NCI-H2171 treated with DMSO at 0.1 percent for 48 hours (cell line): ENCODE results near the gene ERO1B.
"Not testable (repeated sequence)": the region's sequence is repeated elsewhere in the genome, so short reads cannot be mapped to it uniquely, and the experiment has no call there.

Source experiments
- DNase-seq: peaks from one replicate; lab custom pipeline; 2025; lab: John Stamatoyannopoulos, UW

Gene ERO1B, protein sequence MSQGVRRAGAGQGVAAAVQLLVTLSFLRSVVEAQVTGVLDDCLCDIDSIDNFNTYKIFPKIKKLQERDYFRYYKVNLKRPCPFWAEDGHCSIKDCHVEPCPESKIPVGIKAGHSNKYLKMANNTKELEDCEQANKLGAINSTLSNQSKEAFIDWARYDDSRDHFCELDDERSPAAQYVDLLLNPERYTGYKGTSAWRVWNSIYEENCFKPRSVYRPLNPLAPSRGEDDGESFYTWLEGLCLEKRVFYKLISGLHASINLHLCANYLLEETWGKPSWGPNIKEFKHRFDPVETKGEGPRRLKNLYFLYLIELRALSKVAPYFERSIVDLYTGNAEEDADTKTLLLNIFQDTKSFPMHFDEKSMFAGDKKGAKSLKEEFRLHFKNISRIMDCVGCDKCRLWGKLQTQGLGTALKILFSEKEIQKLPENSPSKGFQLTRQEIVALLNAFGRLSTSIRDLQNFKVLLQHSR

DNA sequence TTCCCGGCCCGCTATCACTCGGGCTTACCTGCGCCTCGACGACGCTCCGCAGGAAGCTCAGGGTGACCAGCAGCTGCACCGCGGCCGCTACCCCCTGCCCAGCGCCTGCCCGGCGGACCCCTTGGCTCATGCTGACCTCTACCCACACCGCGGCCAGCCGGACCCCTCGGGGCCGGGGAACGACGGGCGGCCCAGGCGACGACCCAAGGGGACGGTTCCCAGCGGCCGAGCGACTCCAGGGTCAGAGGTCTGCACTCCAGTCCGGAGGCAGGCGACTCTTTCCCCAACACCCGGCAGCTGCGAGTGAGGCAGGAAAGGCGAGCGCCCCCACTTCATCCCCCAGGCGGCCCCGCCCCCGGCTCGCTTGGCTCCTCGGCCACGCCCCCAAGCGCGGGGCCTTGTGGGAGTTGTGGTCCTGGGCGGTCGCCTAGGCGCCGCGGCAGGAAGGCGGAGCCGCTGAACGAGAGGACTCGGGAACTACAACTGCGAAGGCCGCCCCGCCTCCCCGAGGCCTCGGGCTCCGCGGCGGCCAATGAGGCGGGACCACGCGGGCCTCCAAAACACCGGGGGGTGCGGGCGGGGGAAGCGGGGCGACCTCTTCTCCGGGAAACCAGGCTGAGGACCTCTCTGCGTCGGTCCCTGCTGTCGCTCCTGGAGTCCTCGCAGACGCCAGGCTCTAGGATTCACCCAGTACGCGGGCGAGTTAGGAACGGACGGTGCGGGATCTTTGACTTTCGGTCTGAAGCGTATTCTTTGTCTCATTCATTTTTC lies at the start of gene ERO1B:
ERO1B (minus strand) TSS at position 305 of the 771 bp plus-strand sequence; CDS start at position 130, 175 bp downstream.
- peak; percentile 93 for DNase-seq

DNA sequence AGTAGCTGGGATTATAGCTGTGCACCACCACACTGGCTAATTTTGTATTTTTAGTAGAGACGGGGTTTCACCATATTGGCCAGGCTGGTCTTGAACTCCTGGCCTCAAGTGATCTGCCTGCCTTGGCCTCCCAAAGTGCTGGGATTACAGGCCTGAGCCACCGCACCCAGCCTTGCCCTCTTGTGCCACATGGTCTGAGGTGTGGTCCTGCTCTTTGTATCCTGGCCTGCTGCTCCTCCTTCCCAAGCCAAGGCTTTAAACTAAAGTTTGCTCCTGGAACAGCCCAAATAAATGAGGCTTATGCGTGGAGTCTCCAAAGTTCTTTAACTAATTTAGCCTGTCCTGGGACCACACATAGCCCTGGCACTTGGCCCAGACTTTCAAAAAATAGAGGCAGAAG lies 49.7 kb upstream of the ERO1B start:
- not testable (repeated sequence) for DNase-seq

DNA sequence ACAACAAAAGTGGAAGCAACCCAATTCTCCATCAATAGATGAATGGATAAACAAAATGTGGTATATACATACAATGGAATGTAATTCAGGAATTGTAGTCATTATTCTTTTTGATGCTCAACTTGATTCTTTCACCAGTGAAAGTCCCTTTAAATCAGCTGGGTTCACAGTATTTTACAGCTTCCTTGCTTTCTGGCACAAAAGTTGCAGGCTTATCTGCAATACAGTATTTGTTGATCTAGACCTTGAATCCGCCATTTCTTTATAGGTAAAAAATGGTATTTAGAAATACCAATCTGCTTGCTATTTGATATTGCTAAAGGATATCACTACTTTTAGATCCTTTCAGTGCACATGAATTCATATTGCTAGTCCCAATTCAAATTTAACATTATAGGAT lies 44.7 kb upstream of the ERO1B start:
- no peak for DNase-seq

DNA sequence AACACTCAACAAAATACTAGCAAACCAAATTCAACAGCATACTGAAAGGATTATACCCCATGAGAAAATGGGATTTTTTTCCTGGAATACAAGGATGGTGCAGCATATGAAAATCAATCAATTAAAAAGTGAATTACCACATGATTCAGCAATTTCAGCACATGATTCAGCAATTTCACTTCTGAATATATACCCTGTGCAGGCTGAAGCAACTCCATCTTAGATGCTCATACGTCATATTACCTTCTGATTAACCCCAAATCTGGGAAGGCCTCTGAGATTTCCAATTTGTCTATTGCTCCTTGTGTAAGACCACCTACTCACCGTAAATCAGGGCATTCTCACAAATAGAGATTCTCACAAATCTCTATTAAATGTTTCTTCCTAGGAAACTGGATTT lies 43.8 kb upstream of the ERO1B start:
- DNase-seq: no peak

DNA sequence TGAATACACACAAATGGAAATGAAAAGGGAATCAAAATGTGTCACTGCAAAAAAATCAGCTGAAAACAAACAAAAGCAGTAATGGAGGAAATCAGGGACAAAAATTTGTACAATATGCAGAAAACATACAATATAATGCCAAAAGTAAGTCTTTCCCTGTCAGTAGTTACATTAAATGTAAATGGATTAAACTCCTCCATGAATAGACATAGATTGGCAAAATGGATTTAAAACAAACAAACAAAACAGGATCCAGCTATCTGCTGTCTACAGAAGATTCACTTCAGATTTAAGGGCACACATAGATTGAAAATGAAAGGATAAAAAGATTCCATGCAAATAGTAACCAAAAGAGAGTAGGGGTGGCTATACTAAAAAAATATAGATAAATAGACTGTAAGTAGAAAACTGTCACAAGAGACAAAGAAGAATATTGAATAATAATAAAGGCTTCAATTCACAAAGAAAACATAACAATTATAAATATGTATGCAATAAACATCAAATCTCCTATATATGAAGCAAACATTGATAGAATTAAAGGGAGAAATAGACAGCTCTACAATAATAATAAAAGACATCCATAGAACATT lies 42.2 kb upstream of the ERO1B start:
- no peak for DNase-seq

DNA sequence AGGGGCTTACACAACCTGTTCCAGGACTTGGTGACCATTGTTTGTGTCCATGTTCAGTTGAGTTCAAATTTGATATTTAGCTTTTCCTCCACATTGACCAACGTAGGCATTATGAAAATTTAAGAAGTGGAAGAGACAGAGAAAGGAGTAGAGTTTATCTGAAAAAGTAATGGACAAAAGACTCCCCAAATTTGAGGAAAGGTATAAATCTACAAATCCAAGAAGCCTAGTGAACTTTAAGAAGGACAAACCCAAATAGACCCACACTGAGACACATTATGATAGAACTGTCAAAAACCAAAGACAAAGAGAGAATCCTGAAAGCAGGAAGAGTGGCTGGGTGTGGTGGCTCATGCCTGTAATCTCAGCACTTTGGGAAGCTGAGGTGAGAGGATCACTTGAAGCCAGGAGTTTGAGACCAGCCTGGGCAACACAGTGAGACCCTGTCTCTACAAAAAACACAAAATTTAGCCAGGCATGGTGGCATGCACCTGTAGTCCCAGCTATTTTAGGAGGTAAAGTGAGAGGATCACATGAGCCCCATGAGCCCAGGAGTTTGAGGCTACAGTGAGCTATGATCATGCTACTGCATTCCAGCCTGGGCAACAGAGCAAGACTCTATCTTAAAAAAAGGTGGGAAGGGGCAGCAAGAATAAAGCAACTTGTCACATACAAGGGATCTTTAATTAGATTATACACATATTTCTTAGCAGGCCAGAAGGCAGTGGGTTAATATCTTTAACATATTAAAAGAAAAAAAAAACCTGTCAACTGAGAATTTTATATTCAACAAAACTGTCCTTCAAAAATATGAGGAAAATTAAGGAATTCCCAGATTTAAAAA lies 41.0 kb upstream of the ERO1B start:
- no peak for DNase-seq

DNA sequence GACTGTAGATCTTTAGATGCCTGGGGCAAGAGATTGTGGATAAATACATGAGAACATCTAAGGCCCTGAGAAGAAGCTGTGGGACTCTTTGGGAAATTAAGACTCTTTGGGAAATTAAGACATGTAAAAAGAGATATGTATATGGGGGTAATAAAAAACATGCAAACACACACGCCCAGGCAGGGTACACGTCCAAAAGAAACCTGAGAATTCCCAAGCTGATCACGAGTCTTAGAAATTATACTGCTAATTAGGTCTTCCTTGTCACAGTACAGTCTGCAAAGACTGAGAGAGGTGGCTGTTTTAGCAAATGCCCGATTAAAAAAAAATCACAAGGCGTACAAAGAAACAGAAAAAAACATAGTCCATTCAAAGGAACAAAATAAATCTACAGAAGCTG lies 39.3 kb upstream of the ERO1B start:
- DNase-seq: peak; percentile 94

DNA sequence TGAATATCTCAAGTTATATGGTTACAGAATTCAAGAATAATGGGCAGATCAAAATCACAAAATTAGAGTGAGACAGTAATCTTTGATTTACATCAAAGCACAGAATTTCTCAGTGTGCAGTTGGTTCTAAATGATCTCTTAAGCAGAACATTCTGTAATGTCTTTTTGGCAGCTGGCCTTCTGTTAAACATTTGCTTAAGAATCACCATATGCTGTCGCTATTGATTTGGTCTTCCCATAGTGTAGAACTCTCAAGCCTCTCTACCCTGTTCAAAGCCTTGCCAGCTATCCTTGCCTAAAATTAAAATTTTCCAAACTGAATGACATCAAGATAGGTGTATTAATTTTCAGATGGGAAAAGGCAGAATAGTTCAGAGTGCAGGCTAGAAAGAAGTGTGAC lies 38.9 kb upstream of the ERO1B start:
- DNase-seq: peak; percentile 91

DNA sequence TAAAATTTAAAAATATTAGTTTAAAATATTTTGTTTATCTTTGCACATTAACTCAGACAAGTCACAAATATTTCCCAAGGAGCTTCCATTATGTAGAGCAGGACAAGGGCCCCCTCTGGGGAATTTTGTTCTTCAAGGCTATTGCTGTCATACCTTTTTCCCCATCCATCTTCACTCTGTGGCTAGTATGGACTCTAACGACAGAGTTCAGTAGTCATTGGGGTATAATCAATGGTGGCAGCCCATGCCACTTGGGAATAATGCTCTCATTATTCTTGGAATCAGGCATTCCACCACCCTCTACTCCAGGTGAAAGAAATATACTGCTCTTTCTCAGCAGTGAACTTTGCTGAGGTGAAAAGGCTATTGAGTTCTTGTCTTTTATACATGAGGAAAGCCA lies 38.5 kb upstream of the ERO1B start:
- peak; percentile 65 for DNase-seq

DNA sequence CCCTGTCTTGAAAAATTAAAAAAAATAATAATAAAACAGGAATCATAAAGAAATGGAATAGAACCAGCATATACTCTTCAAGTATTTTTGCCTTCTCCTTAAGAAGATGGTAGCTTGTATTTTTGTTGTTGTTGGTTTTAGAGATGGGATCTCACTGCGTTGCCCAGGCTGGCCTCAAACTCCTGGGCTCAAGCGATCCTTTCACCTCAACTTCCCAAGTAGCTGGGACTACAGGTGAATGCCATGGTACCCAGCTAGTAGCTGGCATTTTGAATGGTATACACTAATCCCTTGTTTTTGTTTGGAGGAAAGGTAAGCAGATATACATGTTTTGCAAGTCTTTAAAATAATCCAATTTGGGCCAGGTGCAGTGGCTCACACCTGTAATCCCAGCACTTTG lies 34.7 kb upstream of the ERO1B start:
- no peak for DNase-seq

DNA sequence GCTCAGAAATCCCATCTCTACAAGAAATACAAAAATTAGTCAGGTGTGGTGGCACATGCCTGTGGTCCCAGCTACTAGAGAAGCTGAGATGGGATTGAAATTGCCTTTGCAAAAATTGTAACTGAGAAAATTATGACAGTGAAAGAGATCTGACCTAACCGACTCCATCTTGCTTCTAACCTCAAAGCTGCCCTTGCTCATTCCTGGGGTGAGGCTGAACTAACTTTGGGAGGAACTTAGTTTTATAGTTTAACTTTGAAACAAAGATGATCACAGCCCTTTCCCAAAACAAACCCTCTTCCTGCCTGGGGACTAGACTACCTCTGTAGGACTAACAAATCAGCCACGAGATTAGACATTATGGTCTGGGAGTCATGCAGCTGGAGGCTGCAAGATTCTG lies 33.8 kb upstream of the ERO1B start:
- no peak for DNase-seq

DNA sequence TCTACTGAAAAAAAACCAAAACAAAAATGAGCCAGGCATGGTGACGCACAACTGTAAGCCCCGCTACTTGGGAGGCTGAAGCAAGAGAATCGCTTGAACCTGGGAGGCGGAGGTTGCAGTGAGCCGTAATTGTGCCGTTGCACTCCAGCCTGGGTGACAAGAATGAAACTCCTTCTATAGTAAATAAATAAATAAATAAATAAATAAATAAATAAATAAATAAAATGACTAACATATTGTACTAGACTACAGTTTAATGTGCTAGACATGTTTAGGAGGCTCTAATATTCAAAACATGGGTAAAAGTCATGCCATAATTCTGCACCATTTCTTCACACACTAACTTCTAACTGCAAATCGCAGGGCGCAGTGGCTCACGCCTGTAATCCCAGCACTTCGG lies 33.3 kb upstream of the ERO1B start:
- DNase-seq: no peak

DNA sequence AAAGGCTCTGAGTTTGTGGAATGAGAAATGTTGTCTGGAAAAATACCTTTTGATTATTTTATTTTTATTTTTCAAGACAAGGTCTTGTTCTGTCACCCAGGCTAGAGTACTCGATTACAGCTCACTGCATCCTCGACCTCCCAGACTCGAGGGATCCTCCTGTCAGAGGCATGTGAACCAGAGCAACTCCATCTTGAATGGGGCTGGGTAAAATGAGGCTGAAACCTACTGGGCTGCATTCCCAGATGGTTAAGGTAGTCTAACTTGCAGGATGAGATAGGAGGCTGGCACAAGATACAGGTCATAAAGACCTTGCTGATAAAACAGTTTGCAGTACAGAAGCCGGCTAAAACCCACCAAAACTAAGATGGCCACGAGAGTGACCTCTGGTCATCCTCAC lies 32.3 kb upstream of the ERO1B start:
- not testable (repeated sequence) for DNase-seq

DNA sequence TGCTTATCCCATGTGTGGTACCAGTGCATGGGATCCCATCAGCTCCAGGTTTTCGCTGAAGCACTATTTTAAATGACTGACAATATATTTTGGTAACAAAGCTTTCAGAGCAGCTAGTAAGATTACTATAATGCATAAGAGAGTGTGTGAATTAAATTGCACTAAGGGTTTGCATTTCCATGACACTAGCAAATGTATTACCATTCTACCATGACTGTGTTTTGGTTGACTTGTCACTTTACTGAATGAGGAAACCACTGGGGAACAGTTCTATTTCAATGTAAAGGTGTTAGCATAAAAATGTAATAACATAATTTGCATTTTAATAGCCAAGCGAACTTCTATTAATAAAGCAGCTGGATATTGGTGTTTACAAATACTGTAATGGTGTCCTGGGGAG lies 31.7 kb upstream of the ERO1B start:
- no peak for DNase-seq

DNA sequence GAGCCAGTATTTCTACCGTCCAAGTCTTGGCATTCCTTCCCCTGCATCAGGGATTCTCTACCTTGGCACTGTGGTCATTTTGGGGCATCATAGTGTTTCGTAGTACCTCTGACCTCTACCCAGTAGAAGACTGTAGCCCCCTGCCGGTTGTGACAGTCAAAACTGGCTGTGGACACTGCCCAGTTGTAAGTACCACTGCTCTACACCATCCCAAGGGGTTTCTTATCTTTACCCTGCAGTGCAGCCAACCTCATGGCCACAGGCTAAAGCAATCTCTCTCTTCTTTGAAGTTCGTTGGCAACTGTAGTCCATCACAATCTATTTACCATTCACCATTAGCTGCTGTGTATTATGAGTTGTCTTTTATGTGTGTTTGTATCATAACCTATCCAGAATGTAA lies 29.3 kb upstream of the ERO1B start:
- no peak for DNase-seq

DNA sequence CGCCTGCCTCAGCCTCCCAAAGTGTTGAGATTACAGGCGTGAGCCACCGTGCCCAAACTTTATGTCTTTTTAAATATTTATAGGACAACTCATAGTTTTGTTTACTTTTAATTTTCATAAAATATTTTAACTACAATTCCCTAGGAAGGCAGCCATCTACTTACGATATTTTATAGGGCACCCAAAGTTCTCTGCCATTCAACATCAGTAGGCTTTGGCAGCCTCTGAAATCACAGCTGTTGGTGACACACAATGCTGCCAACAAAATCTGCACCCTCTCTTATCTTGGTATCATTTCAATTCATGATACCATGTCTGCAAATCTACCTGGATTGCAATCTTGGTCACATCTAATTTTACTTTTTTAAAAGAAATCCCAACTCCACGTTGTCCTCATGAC lies 27.1 kb upstream of the ERO1B start:
- no peak for DNase-seq

DNA sequence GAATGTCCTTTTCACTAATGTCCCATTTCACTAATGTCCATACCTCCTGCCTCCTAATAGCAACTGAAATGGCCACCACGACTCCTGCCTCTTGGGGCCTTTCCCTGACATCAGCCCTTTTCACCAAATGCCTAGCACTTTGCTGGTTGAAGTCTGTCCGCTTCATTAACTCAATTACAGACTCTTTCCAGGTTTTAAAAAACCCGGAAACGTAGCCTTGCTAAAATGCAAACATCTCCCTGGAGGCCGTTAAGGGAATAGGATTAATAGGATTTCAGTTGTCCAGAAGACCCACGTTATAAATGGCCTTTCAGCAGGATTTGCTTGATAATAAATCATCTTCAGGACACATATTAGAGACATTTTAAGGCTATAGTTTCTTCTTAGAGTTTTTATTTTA lies 25.7 kb upstream of the ERO1B start:
- peak; percentile 27 for DNase-seq

DNA sequence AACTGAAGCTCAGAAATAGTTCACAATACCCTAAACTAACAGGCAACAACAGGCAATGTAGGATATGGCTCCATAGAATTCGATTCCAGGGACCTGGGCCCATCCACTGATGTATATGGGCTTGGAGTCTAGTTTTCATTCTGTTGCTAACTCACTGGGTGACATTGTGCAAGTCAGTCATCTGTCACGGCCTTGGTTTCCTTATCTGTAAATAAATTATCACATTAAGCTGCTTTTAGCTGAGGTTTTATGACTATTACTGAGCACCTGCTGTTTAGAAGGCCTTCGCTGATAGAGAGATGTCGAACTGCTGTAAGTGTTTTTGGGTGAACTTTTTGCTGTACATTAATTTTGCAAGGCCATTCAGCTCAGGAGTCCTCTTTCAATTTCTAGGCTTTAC lies 22.9 kb upstream of the ERO1B start:
- no peak for DNase-seq

DNA sequence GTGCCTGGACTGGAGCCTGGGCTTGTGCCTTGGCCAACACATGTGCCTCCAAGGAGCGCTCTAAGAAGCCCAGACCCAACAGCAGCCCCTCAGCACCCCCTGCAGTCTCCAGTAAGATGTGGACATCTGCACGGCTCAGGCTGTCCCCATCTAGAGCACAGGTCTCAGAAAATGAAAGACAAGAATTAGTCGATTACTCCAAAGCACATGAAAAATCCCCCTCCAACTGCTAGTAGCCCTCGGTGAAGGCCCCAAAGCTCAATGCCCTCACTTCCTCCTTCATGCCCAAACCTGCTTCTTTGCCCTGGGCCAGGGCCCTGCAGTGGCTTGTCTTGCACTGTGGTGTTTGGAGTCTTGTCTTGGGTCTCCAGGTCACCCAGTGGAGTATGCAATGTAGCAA lies 21.9 kb upstream of the ERO1B start:
- no peak for DNase-seq

DNA sequence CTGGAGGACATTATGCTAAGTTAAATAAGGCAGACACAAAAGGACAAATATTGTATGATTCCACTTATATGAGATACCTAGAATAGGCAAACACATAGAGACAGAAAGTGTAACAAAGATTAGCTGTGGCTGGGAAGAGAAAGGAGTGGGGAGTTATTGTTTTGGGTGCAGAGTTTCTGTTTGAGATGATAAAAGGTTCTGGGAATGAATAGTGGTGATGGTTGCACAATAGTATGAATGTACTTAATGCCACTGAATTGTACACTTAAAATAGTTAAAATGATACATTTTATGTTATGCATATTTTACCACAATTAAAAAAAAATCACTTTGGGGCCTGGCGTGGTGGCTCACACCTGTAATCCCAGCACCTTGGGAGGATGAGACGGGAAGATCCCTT lies 21.2 kb upstream of the ERO1B start:
- DNase-seq: no peak

DNA sequence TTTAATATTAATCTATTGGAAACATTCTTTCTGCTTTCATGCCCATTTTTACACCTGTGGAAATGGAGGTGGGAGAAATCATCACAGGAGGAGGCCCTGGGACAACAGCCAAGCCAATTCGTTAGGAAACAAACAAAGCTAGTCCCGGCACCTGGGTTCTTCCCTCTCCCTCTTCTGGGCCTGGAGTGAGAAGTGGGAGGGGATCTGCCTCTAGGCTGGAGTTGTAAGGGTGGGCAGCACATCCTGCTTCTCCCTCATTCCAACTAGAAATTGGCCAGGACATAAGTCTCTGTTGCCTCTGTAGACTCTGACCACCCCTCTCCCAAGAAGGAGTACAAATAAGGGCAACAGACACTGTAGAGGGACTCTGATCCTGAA lies 20.2 kb upstream of the ERO1B start:
- DNase-seq: peak; percentile 33
